Measurements from ENCODE around the gene CD180. TPM values are rescaled to one million over a fixed set of nuclear protein-coding genes. Genes with fewer than 3 reads are reported as not detected.

CD180 gene
- total RNA-seq, 4 donors from 2014 or later, result 0.18 to 5.0 (median 1.0) TPM

GRCh38 chr5:67139030-67139429 is 57.6 kb downstream of the CD180 start:
- Histone ChIP-seq H3K27me3 (no peaks in the 10 kb centered on the region), H3K4me3 (no peak overlapping the region), H3K36me3 (peaks cover 0 to 33% (median 0%) of the 10 kb centered on the region in 3 donors), H3K9me3 (no peaks in the 10 kb centered on the region), H3K27ac (no peak overlapping the region), H3K4me1 (no peaks in the 10 kb centered on the region)
- DNase-seq, result no peak
- TF ChIP-seq, protein P1, sequence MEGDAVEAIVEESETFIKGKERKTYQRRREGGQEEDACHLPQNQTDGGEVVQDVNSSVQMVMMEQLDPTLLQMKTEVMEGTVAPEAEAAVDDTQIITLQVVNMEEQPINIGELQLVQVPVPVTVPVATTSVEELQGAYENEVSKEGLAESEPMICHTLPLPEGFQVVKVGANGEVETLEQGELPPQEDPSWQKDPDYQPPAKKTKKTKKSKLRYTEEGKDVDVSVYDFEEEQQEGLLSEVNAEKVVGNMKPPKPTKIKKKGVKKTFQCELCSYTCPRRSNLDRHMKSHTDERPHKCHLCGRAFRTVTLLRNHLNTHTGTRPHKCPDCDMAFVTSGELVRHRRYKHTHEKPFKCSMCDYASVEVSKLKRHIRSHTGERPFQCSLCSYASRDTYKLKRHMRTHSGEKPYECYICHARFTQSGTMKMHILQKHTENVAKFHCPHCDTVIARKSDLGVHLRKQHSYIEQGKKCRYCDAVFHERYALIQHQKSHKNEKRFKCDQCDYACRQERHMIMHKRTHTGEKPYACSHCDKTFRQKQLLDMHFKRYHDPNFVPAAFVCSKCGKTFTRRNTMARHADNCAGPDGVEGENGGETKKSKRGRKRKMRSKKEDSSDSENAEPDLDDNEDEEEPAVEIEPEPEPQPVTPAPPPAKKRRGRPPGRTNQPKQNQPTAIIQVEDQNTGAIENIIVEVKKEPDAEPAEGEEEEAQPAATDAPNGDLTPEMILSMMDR (IDR thresholded peaks at IDR 0.05), result no peak
- no peak for TF ChIP-seq POLR2A (IDR thresholded peaks at IDR 0.05)

- no peaks in the 10 kb centered on the region for H3K27me3 ChIP-seq
- no peak overlapping the region for H3K4me3 ChIP-seq
- peaks cover 0 to 28% (median 0%) of the 10 kb centered on the region in 3 donors for H3K36me3 ChIP-seq
- no peaks in the 10 kb centered on the region for H3K9me3 ChIP-seq
- no peak overlapping the region for H3K27ac ChIP-seq
- no peaks in the 10 kb centered on the region for H3K4me1 ChIP-seq
- no peak for DNase-seq
- TF ChIP-seq POLR2A (IDR thresholded peaks at IDR 0.05), result no peak
- TF ChIP-seq, protein P1 (IDR thresholded peaks at IDR 0.05), result no peak
These were observed 61.1 kb downstream of the CD180 start for GRCh38 chr5:67135381-67135984.

DNA sequence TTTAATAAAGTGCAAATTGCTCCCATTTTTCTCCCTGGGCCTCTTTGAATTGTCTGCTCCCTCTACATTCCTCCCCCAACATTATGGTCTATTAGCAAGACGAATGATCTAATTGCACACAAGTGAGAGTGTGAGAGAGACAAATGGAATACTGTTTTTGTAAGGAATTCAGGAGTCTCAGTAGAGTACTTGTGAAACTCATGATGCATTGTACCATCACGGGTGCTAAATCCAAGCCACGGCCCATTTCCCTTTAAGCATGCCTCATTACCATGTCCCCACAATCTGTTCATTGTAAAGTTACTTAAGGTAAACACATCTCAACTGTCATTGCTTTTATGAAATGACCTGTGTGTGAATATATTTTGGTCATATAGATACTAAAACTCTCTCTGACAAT is 62.8 kb downstream of the CD180 start:
- no peak overlapping the region for H3K27ac ChIP-seq
- H3K9me3 ChIP-seq, result no peaks in the 10 kb centered on the region
- H3K4me3 ChIP-seq, result no peak overlapping the region
- no peak for DNase-seq
- TF ChIP-seq, protein P1 (IDR thresholded peaks at IDR 0.05), result no peak
- no peak for TF ChIP-seq POLR2A (IDR thresholded peaks at IDR 0.05)
- no peaks in the 10 kb centered on the region for H3K27me3 ChIP-seq
- peaks cover 0 to 35% (median 0%) of the 10 kb centered on the region in 3 donors for H3K36me3 ChIP-seq
- H3K4me1 ChIP-seq, result no peaks in the 10 kb centered on the region

GRCh38 chr5:67133217-67133616 is 63.4 kb downstream of the CD180 start:
- TF ChIP-seq, protein P1 (IDR thresholded peaks at IDR 0.05), result no peak
- TF ChIP-seq POLR2A (IDR thresholded peaks at IDR 0.05), result no peak
- no peak for DNase-seq
- Histone ChIP-seq H3K27me3 (no peaks in the 10 kb centered on the region), H3K4me3 (no peak overlapping the region), H3K9me3 (no peaks in the 10 kb centered on the region), H3K4me1 (no peaks in the 10 kb centered on the region), H3K27ac (no peak overlapping the region), H3K36me3 (peaks cover 0 to 35% (median 0%) of the 10 kb centered on the region in 3 donors)

- TF ChIP-seq, protein P1 (IDR thresholded peaks at IDR 0.05), result no peak
- no peak for TF ChIP-seq POLR2A (IDR thresholded peaks at IDR 0.05)
- no peaks in the 10 kb centered on the region for H3K27me3 ChIP-seq
- DNase-seq, result no peak
- H3K36me3 ChIP-seq, result peaks cover 0 to 17% (median 0%) of the 10 kb centered on the region in 3 donors
- no peaks in the 10 kb centered on the region for H3K4me1 ChIP-seq
- H3K4me3 ChIP-seq, result no peak overlapping the region
- no peaks in the 10 kb centered on the region for H3K9me3 ChIP-seq
- H3K27ac ChIP-seq, result no peak overlapping the region
These were observed 66.8 kb downstream of the CD180 start for GRCh38 chr5:67129768-67130167.
